NCI-H2196 treated with DMSO at 0.1 percent for 48 hours (cell line): ENCODE results near the gene MUSTN1.

Experiments used
- DNase-seq: peaks from one replicate; lab custom pipeline; 2025; ENCODE audit not compliant: unreplicated experiment; lab: John Stamatoyannopoulos, UW

MUSTN1 gene

GRCh38 chr3:52809662-52810377, 25.0 kb downstream of the MUSTN1 start:
- DNase-seq, result no peak

DNA sequence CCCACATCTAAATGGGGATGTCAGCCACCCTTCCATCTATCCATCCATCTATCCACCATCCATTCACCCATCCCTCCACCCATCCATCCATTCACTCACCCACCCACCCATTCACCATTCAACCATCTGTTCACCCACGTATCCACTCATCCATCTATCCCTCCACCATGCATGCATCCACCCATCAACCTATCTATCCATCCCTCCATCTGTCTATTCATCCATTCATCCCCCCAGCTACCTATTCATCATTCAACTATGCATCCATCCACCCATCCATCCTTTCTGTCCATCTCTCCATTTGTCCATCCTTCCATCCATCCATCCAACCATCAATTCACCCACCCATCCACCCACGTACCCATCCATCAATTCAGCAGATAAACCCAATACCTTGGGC, 25.7 kb downstream of the MUSTN1 start:
- no peak for DNase-seq

- no peak for DNase-seq
These were observed 29.4 kb downstream of the MUSTN1 start for GRCh38 chr3:52805270-52806039.

- DNase-seq, result no peak
These were observed 33.0 kb downstream of the MUSTN1 start for GRCh38 chr3:52801839-52802238.

DNA sequence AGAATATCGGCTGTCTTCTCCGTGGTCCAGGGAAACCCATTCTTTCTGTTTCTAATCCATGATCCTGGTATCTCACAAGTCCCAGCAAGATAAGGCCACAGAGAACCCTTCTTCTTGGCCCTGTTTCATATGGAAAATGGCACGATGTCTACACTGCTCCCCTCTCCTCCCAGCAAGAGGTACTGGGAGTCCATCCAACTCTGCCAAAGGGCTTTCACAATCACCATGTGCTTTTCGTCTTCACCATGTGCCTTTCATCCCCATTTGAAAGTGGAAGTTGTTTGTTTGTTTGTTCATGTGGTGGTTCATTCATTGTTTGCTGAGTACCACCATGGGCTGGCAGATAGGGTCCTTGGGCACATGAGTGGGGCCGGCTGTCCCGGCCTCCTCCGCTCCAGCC, 34.7 kb downstream of the MUSTN1 start:
- no peak for DNase-seq

DNA sequence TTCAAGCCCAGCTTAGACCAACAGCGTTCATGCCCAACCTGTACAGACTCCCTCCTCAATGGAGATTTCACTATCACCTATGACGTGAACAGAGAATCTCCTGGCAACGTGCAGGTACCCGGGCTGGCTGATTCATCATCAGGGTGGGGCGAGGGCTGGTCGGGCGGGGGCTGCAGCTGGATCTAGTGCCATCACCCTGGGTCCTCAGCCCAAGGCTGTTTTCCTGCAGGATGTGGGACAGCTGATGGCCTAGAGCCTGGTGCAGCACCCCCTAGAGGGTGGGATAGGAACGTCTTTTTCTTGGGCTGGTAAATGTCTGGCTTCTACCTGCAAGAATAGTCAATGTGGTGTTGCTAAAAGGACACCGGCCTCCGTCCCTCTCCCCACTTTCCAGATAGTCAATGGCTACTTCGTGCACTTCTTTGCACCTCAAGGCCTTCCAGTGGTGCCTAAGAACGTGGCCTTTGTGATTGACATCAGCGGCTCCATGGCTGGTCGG, 35.8 kb downstream of the MUSTN1 start:
- DNase-seq, result no peak

GRCh38 chr3:52798376-52798977, 36.3 kb downstream of the MUSTN1 start:
- DNase-seq, result no peak

GRCh38 chr3:52796411-52796810, 38.4 kb downstream of the MUSTN1 start:
- no peak for DNase-seq

DNA sequence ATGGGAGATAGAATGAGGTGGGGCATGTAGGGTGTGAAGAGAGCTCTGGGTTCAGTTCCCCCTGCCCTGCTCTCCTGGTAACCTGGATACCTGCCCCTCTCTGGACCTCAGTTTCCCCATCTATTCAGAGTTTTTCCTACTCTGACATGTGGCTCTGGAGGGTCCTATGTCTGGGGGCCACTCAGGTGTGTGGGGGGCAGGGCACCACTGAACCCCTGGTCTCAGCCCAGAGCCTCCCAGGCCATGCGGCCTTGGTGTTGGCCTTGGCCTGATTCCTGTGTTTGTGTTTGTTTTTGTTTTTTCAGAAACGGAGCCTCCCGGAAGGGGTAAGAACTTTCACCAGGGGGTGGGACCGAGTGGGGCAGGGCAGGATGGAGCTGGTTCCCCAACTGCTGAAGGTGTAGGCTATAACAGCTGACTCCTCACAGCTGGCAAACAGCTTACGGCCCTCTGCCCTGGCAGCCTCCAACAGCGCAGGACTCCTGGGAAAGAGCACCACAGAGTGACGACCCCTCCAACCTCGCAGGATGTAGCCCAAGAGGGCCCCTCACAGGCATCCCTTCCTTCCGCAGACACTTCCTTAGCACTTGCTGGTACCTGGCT, 39.4 kb downstream of the MUSTN1 start:
- no peak for DNase-seq

- no peak for DNase-seq
These were observed 40.2 kb downstream of the MUSTN1 start, which contains the start of gene ITIH3 for GRCh38 chr3:52794612-52795099. TSS of gene ITIH3 (plus strand) at chr3:52794796. CDS start at chr3:52794804, 8 bp downstream.

DNA sequence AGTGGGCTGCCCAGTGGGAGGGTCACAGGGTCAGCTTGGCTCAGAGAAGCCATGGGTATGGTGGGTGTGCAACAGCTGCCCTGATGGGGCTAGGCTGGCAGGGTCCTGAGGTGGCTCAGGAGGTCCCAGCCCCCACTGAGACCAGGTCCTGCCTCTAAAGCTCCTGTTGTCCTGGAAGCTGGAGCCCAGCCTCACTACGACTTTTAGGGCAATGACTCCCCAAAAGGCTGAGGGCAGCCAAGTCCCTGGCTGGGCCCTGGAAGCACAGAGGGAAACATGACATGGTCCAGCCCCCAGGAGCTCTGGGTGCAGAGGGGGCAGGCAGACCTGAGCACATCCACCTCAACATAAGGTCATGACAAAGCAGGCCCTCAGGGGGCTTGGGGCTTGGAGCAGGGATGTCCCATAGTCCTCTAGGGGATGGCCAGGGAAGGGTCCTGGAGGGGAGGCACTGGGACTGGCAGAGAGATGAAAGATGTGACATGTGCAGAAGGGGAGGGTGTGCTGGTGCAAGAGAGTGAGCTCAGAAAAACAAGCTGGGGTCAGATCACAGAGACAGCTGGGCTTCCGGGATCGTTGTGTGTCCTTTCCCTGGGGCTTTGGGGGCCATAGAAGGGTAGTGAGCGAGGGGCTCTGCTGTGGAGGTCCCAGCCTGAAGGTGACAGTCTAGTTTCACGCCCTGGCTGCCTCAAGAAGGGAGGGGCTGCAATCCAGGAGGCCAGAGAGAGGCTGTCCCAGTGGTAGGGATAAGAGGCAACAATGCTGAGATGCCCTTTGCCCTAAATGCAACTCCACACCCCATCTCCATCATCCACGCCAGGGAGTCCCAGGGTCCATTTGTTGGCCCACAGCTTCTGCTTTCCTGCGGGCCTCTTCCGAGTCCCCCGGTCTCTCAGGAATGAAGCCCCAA, 40.9 kb downstream of the MUSTN1 start:
- DNase-seq, result no peak

GRCh38 chr3:52792961-52793695, 41.7 kb downstream of the MUSTN1 start:
- no peak for DNase-seq

DNA sequence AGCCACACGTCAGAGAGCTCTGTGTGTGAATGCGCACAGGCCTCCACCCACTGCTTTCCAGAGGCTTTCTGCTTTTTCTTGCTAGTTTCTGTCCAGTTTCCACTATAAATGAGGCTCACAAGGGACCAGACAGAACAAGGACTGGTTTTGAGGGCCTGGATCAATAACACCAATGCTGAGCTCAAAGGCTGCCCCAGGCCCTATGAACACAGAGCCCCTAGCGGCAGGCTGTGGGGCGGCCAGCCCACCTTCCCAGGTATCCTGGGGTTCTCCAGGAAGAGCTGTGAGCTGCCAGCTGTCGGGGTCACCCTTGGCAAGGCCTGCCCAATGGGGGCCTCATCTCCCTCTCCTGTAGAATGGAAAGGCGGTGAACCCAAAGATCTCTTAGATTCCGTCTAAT, 42.4 kb downstream of the MUSTN1 start:
- no peak for DNase-seq

DNA sequence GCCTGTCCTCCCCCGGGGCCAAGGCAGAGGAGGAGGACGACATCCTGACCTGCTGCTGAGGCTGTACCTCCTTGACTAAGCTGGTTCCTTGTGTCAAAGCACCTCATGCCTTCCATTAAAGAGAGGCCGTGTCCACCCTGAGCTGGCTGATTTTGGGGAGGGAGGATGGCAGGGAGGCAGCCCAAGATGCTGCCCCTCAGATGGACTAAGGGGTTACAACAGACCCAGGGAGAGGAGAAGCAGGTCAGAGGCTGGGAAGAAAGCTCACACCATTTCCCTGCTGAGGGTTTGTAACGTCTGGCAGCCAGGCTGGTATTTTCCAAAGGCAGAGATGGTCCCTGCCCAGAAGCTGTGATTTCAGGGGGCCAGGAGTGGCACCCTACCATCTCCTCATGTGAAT, 42.9 kb downstream of the MUSTN1 start:
- no peak for DNase-seq

GRCh38 chr3:52791366-52791765, 43.5 kb downstream of the MUSTN1 start:
- no peak for DNase-seq

GRCh38 chr3:52790741-52791140, 44.1 kb downstream of the MUSTN1 start:
- no peak for DNase-seq

DNA sequence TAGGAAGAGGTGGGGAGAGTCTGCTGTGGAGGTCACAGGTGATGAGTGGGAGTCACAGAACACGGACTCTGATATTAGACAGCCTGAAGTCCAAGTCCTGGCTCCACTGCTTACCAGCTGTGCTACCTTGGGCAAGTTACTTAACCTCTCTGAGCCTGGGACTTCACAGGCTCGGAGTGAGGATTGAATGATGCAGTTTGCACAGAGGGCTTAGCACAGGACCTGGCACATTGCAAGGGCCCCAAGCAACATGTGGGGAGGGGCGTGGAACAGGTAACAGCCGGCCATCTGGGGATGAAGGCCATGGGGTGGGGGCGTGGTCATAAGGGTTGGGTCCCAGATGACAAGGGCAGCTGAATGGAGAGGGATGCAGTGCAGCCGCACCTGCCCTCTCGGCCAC, 44.5 kb downstream of the MUSTN1 start:
- DNase-seq, result no peak

- DNase-seq, result no peak
These were observed 45.1 kb downstream of the MUSTN1 start for GRCh38 chr3:52789746-52790040.

- DNase-seq, result no peak
These were observed 45.7 kb downstream of the MUSTN1 start for GRCh38 chr3:52788890-52789745.
